HCT116 (cell line): ENCODE measurements around the gene CCL17. TPM values are rescaled to one million over a fixed set of nuclear protein-coding genes. Genes with fewer than 3 reads are reported as not detected.
"Not testable (repeated sequence)": the region's sequence is repeated elsewhere in the genome, so short reads cannot be mapped to it uniquely, and the experiment has no call there.

Source experiments
- ATAC-seq: fragments of 200-7000 bp; cut with Tn5 transposase; 2 replicates; pipeline ENCODE4 v1.9.1; 2020; ENCODE audit warnings: mild to moderate bottlenecking, moderate library complexity
- BruUV-seq: library from RNA; stranded (reverse); fragments of 400-500 nt; replicated peaks from 2 replicates; lab custom pipeline; 2021; lab: Mats Ljungman, UMichigan
- CTCF ChIA-PET: fragments of 300-600 bp; sonication (Branson Sonifier 250); formaldehyde crosslinking; loops from one replicate; lab custom pipeline; 2021; ENCODE audit warnings: antibody characterized with exemption; lab: Charles Lee
- POLR2A ChIA-PET: fragments of 300-600, 350-600 bp; sonication (Branson Sonifier 250); formaldehyde crosslinking; loops from one replicate; lab custom pipeline; 2021; ENCODE audit warnings: antibody characterized with exemption; lab: Charles Lee
- RAD21 ChIA-PET, 2 experiments: fragments of 300-600 bp; sonication (Branson Sonifier 250); formaldehyde crosslinking; loops; one replicate each; lab custom pipeline; 2023; ENCODE audit warnings: low total read pairs in 2 of 2; ENCODE audit not compliant: uncharacterized antibody in 2 of 2, unreplicated experiment in 2 of 2, low non-redundant PET in 1 of 2; lab: Charles Lee
- DNase-seq: peaks from one replicate; pipeline ENCODE4 v3.0.0-alpha.2; 2010; ENCODE audit warnings: low read depth, low spot score
- H2AFZ ChIP-seq: fragments of 200-600 bp; shearing (Covaris generic), sonication (generic); 2 replicates; pipeline ENCODE4 v1.6.1; 2017; ENCODE audit warnings: low read depth, mixed run types, mixed read lengths, antibody characterized with exemption, low read length; ENCODE audit not compliant: poor library complexity, severe bottlenecking
- H3K27ac ChIP-seq: 2 replicates; pipeline ENCODE4 v1.5.1; 2012; ENCODE audit warnings: low read depth, low read length
- H3K27me3 ChIP-seq: fragments of 200-600 bp; sonication (generic); 2 replicates; pipeline ENCODE4 v1.6.1; 2016; ENCODE audit warnings: mixed run types, low read length, mixed read lengths; ENCODE audit not compliant: insufficient read depth
- H3K36me3 ChIP-seq, 2 experiments: fragments of 200-500 bp in 1 of 2; fragments of 200-600 bp in 1 of 2; sonication (Bioruptor generic) in 1 of 2; sonication (generic) in 1 of 2; 2 replicates each; pipeline versions ENCODE4 v1.5.1 to v1.6.1; 2014 to 2016; ENCODE audit warnings: low read length in 2 of 2, inconsistent platforms in 1 of 2, mixed read lengths in 1 of 2, mixed run types in 1 of 2; ENCODE audit not compliant: insufficient read depth in 2 of 2, control insufficient read depth in 1 of 2
- H3K4me1 ChIP-seq, 2 experiments: fragments of 200-600 bp in 1 of 2; sonication (generic) in 1 of 2; 2 replicates each; pipeline versions ENCODE4 v1.5.1 to v1.6.1; 2012 to 2017; ENCODE audit warnings: low read length in 2 of 2, inconsistent platforms in 1 of 2, mild to moderate bottlenecking in 1 of 2, mixed read lengths in 1 of 2, mixed run types in 1 of 2, moderate library complexity in 1 of 2; ENCODE audit not compliant: insufficient read depth in 2 of 2, control insufficient read depth in 1 of 2
- H3K4me2 ChIP-seq: fragments of 200-600 bp; sonication (generic); 2 replicates; pipeline ENCODE4 v1.6.1; 2017; ENCODE audit warnings: mixed run types, low read length, mixed read lengths
- H3K4me3 ChIP-seq, 2 experiments: fragments of 200-600 bp in 1 of 2; sonication (generic) in 1 of 2; replicated peaks in 1 of 2; 2 replicates each; pipeline ENCODE4 v1.5.1; 2011 to 2016; ENCODE audit warnings: low read length in 2 of 2, control low read depth in 1 of 2, low read depth in 1 of 2, mild to moderate bottlenecking in 1 of 2, mixed read lengths in 1 of 2, mixed run types in 1 of 2
- H3K79me2 ChIP-seq: fragments of 200-600 bp; sonication (generic); 2 replicates; pipeline ENCODE4 v1.6.1; 2017; ENCODE audit warnings: mild to moderate bottlenecking, mixed run types, low read length, moderate library complexity, mixed read lengths; ENCODE audit not compliant: insufficient read depth
- H3K9ac ChIP-seq: fragments of 200-600 bp; sonication (generic); 2 replicates; pipeline ENCODE4 v1.6.1; 2016; ENCODE audit warnings: low read length, mixed read lengths
- H3K9me2 ChIP-seq: fragments of 200-600 bp; sonication (generic), shearing (Covaris generic); 2 replicates; pipeline ENCODE4 v1.6.1; 2017; ENCODE audit warnings: mixed run types, mild to moderate bottlenecking, moderate library complexity; ENCODE audit not compliant: insufficient read depth
- H3K9me3 ChIP-seq, 2 experiments: fragments of 200-500 bp in 1 of 2; fragments of 200-600 bp in 1 of 2; sonication (Bioruptor generic) in 1 of 2; sonication (generic) in 1 of 2; 2 replicates each; pipeline ENCODE4 v1.6.1; 2014 to 2017; ENCODE audit warnings: low read length in 2 of 2, mixed read lengths in 2 of 2, inconsistent platforms in 1 of 2, low read depth in 1 of 2, mild to moderate bottlenecking in 1 of 2, mixed run types in 1 of 2, moderate library complexity in 1 of 2; ENCODE audit not compliant: control insufficient read depth in 1 of 2, insufficient read depth in 1 of 2
- H4K20me1 ChIP-seq: fragments of 200-600 bp; sonication (generic), shearing (Covaris generic); 2 replicates; pipeline ENCODE4 v1.6.1; 2017; ENCODE audit warnings: mixed run types, mild to moderate bottlenecking, moderate library complexity; ENCODE audit not compliant: insufficient read depth
- CBX3 ChIP-seq: IDR thresholded peaks from 2 replicates; pipeline ENCODE4 v1.6.1; 2012; ENCODE audit warnings: low read depth
- EGR1 ChIP-seq: IDR thresholded peaks from 2 replicates; pipeline ENCODE4 v1.6.1; 2012; ENCODE audit warnings: low read depth
- ELF1 ChIP-seq: IDR thresholded peaks from 2 replicates; pipeline ENCODE4 v1.6.1; 2012; ENCODE audit warnings: low read depth, borderline replicate concordance
- FOSL1 ChIP-seq: IDR thresholded peaks from 2 replicates; pipeline ENCODE4 v1.6.1; 2012; ENCODE audit warnings: low read depth
- SIN3A ChIP-seq: IDR thresholded peaks from 2 replicates; pipeline ENCODE4 v1.6.1; 2012; ENCODE audit warnings: low read depth
- SRF ChIP-seq: IDR thresholded peaks from 2 replicates; pipeline ENCODE4 v1.6.1; 2012; ENCODE audit warnings: low read depth
- TCF7L2 ChIP-seq: IDR thresholded peaks from 2 replicates; pipeline ENCODE4 v1.7.0; 2011; ENCODE audit warnings: borderline replicate concordance, inconsistent platforms; ENCODE audit not compliant: insufficient read depth, insufficient read length; ENCODE audit errors: extremely low read depth
- ZNF274 ChIP-seq: fragments of 200-500 bp; sonication (Bioruptor generic); IDR thresholded peaks from 2 replicates; pipeline ENCODE4 v1.6.1; 2014; ENCODE audit warnings: mild to moderate bottlenecking, low read depth, low read length, inconsistent platforms
- intact Hi-C: fragments of 100-400 bp; cut with micrococcal nuclease; formaldehyde crosslinking; loops from 2 replicates; pipeline ENCODE4 v1.10.0; 2022
- total RNA-seq: library from RNA; stranded (reverse); gene quantifications from one replicate; pipeline ENCODE4 v1.2.1, GENCODE V29; 2021; ENCODE audit not compliant: unreplicated experiment
- TF ChIP-seq, protein P1 (sequence below): IDR thresholded peaks from 2 replicates; pipeline ENCODE4 v1.6.1; 2012

The CCL17 gene
- total RNA-seq, 1 experiment from 2014 or later, result not detected

DNA sequence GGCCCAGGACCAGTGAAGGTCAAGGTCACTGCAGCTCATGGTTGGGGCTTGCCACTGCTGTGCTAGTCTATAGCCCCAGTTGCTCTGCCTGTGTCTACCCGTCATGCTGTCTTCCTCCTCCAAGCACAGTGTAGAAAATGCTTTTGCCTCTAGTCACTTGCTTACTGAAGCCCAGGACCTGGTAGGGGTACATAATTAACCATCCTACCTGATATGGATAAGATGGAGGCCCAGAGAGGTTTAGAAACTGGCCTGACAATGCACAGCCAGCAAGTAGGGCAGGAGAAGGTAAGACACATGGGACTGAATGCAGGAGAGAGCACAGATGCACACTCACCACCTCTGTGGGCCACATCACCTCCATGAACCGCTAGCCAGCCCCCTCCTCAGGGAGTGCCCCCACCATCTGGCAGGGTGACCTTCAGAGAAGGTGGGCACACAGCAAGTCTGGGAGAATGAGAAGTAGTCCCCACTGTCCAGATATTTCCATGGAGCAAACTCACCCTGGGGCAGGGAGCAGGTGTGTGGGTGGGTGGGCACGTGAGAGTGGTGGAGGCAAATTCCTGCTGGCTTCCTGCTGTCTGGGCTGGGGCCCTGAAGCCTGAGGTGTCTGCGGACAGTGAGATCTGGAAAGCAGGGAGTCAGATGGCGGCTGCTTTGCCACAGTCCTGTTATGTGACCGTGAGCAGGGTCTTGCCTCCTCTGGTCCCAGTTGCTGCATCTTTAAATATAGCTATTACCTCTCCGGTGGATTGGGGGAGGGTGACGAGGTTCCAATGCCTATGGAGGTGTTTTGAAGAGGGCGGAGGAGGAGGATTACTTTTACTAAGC lies 31.2 kb upstream of the CCL17 start:
- H4K20me1 ChIP-seq, result no peaks in the 10 kb centered on the region
- ChIA-PET CTCF (no interaction called here), POLR2A (no interaction called here), RAD21 (no interaction called here)
- intact Hi-C loops, result no loop called here
- H3K4me2 ChIP-seq, result no peak overlapping the region
- H3K9me2 ChIP-seq, result no peaks in the 10 kb centered on the region
- no peak for ATAC-seq
- H3K36me3 ChIP-seq, result no peaks in the 10 kb centered on the region
- H3K27me3 ChIP-seq, result no peaks in the 10 kb centered on the region
- TF ChIP-seq, protein P1, sequence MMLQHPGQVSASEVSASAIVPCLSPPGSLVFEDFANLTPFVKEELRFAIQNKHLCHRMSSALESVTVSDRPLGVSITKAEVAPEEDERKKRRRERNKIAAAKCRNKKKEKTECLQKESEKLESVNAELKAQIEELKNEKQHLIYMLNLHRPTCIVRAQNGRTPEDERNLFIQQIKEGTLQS, result no peak
- no peak for TF ChIP-seq SIN3A
- no peak for TF ChIP-seq TCF7L2
- TF ChIP-seq FOSL1, result no peak
- TF ChIP-seq ELF1, result no peak
- TF ChIP-seq SRF, result no peak
- H3K9ac ChIP-seq, result no peak overlapping the region
- BruUV-seq, result no TSS peak
- no peak overlapping the region for H2AFZ ChIP-seq
- H3K4me3 ChIP-seq, result no peak overlapping the region
- DNase-seq, result no peak
- no peaks in the 10 kb centered on the region for H3K9me3 ChIP-seq
- peaks cover 2 to 16% of the 10 kb centered on the region in 2 experiments; a peak in 3 of 4 replicates for H3K4me1 ChIP-seq
- no peaks in the 10 kb centered on the region for H3K79me2 ChIP-seq
- no peak overlapping the region for H3K27ac ChIP-seq

DNA sequence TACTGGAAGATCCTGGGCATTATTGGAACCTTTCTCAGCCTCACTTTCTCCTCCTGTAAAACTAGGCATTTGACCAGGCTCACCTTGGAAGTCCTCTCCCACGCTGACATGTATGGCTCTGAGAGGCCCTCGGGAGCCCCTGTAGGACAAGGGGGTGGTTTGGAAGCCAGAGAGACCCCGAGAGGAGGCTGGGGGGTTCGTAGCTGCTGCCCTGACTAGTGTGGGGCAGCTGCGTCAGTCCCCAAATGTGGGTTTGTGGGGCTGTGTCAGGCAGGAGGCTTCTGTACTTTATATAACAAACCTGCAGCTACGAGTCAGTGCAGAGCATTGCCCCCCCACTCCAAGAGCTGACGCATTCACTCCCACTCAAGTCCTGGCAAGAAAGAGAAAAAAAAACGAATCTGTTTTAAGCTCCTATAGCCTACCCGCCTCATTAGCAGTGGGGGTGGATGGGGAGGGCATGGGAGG lies 30.5 kb upstream of the CCL17 start:
- CTCF ChIA-PET, result no interaction called here
- POLR2A ChIA-PET, result no interaction called here
- Histone ChIP-seq H3K36me3 (no peaks in the 10 kb centered on the region), H4K20me1 (no peaks in the 10 kb centered on the region), H3K4me2 (no peak overlapping the region), H2AFZ (no peak overlapping the region), H3K9ac (no peak overlapping the region), H3K4me3 (no peak overlapping the region), H3K9me2 (no peaks in the 10 kb centered on the region), H3K9me3 (no peaks in the 10 kb centered on the region), H3K4me1 (peaks cover 2 to 18% of the 10 kb centered on the region in 2 experiments; a peak in 3 of 4 replicates), H3K27ac (no peak overlapping the region), H3K27me3 (no peaks in the 10 kb centered on the region), H3K79me2 (no peaks in the 10 kb centered on the region)
- no TSS peak for BruUV-seq
- DNase-seq (no peak), ATAC-seq (no peak)
- intact Hi-C loops, result no loop called here
- RAD21 ChIA-PET, result no interaction called here
- TF ChIP-seq EGR1, result no peak
- TF ChIP-seq CBX3, result no peak
- no peak for TF ChIP-seq ZNF274

DNA sequence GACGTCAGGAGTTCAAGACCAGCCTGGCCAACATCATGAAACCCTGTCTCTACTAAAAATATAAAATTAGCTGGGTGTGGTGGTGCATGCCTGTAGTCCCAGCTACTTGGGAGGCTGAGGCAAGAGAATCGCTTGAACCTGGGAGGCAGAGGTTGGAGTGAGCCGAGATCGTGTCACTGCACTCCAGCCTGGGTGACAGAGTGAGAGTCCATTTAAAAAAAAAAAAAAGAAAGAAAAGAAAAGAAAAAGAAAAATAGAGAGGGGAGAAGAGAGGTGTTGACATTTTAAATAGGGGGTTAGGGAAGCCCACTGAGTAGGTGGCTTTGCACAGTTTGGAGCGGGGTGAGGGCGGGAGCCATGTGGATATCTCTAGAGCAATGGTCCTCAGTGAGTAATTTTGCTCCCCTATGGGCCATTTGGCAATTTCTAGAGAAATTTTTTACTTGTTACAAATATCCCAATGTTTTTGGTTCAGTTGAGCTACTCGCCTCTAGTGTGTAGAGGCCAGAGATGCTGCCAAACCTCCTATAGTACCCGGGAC lies 29.6 kb upstream of the CCL17 start:
- POLR2A ChIA-PET, BruUV-seq, H3K79me2 ChIP-seq, H3K36me3 ChIP-seq, H4K20me1 ChIP-seq, H3K9me3 ChIP-seq, intact Hi-C loops, H3K4me3 ChIP-seq, RAD21 ChIA-PET, H3K9ac ChIP-seq, H2AFZ ChIP-seq, H3K27ac ChIP-seq, DNase-seq, H3K9me2 ChIP-seq, CTCF ChIA-PET, H3K27me3 ChIP-seq, H3K4me2 ChIP-seq, ATAC-seq: not testable (repeated sequence)
- peaks cover 2 to 18% of the 10 kb centered on the region in 2 experiments; a peak in 3 of 4 replicates for H3K4me1 ChIP-seq
